SK-N-SH treated with all-trans-retinoic acid at 6 μM for 48 hours (cell line): ENCODE measurements around the gene IL10RA.

Source experiments
- ATAC-seq: fragments of 200-7000 bp; cut with Tn5 transposase; 3 replicates; pipeline ENCODE4 v1.9.1; 2020; ENCODE audit warnings: mild to moderate bottlenecking, moderate library complexity
- ARNTL ChIP-seq: fragments of 450-650 bp; formaldehyde crosslinking; IDR thresholded peaks from 2 replicates; pipeline ENCODE4 v1.5.0; 2020; ENCODE audit warnings: low read depth, mild to moderate bottlenecking, moderate library complexity, borderline replicate concordance
- BACH2 ChIP-seq: fragments of 250-450 bp; sonication (Bioruptor Pico); IDR thresholded peaks from 2 replicates; pipeline ENCODE4 v1.9.0; 2021; ENCODE audit warnings: mild to moderate bottlenecking, borderline replicate concordance
- CSDC2 ChIP-seq: fragments of 250-450 bp; sonication (Bioruptor Pico); IDR thresholded peaks from 2 replicates; pipeline ENCODE4 v1.5.0; 2020; ENCODE audit warnings: mild to moderate bottlenecking, moderate library complexity
- ESRRG ChIP-seq: fragments of 250-450 bp; sonication (Bioruptor Pico); IDR thresholded peaks from 2 replicates; pipeline ENCODE4 v1.6.1; 2021; ENCODE audit warnings: mild to moderate bottlenecking
- GLIS3 ChIP-seq: fragments of 250-450 bp; sonication (Bioruptor Pico); IDR thresholded peaks from 2 replicates; pipeline ENCODE4 v1.5.0; 2020; ENCODE audit warnings: mild to moderate bottlenecking, moderate library complexity
- ISL1 ChIP-seq: fragments of 250-450 bp; sonication (Bioruptor Pico); IDR thresholded peaks from 2 replicates; pipeline ENCODE4 v2.1.2; 2022; ENCODE audit warnings: mild to moderate bottlenecking, moderate library complexity
- RARB ChIP-seq: fragments of 250-450 bp; sonication (Bioruptor Pico); IDR thresholded peaks from 2 replicates; pipeline ENCODE4 v1.8.0; 2021; ENCODE audit warnings: mild to moderate bottlenecking, moderate library complexity
- TCF4 ChIP-seq: fragments of 250-450 bp; sonication (Bioruptor Pico); IDR thresholded peaks from 2 replicates; pipeline ENCODE4 v1.8.0; 2021; ENCODE audit warnings: mild to moderate bottlenecking, moderate library complexity, borderline replicate concordance
- TOX ChIP-seq: fragments of 250-450 bp; sonication (Bioruptor Pico); IDR thresholded peaks from 2 replicates; pipeline ENCODE4 v1.8.0; 2021; ENCODE audit warnings: mild to moderate bottlenecking, moderate library complexity, borderline replicate concordance
- ZC3H10 ChIP-seq: fragments of 250-450 bp; sonication (Bioruptor Pico); IDR thresholded peaks from 2 replicates; pipeline ENCODE4 v1.5.1; 2021; ENCODE audit warnings: mild to moderate bottlenecking, moderate library complexity
- ZFP3 ChIP-seq: fragments of 250-450 bp; sonication (Bioruptor Pico); IDR thresholded peaks from 2 replicates; pipeline ENCODE4 v1.5.0; 2020; ENCODE audit warnings: mild to moderate bottlenecking, moderate library complexity
- ZFP30 ChIP-seq: fragments of 450-650 bp; formaldehyde crosslinking; IDR thresholded peaks from 2 replicates; pipeline ENCODE4 v1.5.0; 2022; ENCODE audit warnings: mild to moderate bottlenecking, moderate library complexity
- ZNF8 ChIP-seq: fragments of 450-650 bp; formaldehyde crosslinking; IDR thresholded peaks from 2 replicates; pipeline ENCODE4 v1.5.0; 2020; ENCODE audit warnings: mild to moderate bottlenecking, moderate library complexity
- TF ChIP-seq, protein P1 (sequence below): fragments of 250-450 bp; sonication (Bioruptor Pico); IDR thresholded peaks from 2 replicates; pipeline ENCODE4 v1.8.0; 2020; ENCODE audit warnings: mild to moderate bottlenecking, moderate library complexity, borderline replicate concordance
- TF ChIP-seq, protein P2 (sequence below): fragments of 250-450 bp; sonication (Bioruptor Pico); IDR thresholded peaks from 2 replicates; pipeline ENCODE4 v1.5.0; 2020; ENCODE audit warnings: mild to moderate bottlenecking, moderate library complexity
- TF ChIP-seq, protein P3 (sequence below): fragments of 250-450 bp; sonication (Bioruptor Pico); IDR thresholded peaks from 2 replicates; pipeline ENCODE4 v1.8.0; 2021; ENCODE audit warnings: low read depth, mild to moderate bottlenecking, moderate library complexity, borderline replicate concordance
- TF ChIP-seq, protein P4 (sequence below): fragments of 250-450 bp; sonication (Bioruptor Pico); IDR thresholded peaks from 2 replicates; pipeline ENCODE4 v1.5.1; 2021; ENCODE audit warnings: mild to moderate bottlenecking, moderate library complexity

IL10RA gene

DNA sequence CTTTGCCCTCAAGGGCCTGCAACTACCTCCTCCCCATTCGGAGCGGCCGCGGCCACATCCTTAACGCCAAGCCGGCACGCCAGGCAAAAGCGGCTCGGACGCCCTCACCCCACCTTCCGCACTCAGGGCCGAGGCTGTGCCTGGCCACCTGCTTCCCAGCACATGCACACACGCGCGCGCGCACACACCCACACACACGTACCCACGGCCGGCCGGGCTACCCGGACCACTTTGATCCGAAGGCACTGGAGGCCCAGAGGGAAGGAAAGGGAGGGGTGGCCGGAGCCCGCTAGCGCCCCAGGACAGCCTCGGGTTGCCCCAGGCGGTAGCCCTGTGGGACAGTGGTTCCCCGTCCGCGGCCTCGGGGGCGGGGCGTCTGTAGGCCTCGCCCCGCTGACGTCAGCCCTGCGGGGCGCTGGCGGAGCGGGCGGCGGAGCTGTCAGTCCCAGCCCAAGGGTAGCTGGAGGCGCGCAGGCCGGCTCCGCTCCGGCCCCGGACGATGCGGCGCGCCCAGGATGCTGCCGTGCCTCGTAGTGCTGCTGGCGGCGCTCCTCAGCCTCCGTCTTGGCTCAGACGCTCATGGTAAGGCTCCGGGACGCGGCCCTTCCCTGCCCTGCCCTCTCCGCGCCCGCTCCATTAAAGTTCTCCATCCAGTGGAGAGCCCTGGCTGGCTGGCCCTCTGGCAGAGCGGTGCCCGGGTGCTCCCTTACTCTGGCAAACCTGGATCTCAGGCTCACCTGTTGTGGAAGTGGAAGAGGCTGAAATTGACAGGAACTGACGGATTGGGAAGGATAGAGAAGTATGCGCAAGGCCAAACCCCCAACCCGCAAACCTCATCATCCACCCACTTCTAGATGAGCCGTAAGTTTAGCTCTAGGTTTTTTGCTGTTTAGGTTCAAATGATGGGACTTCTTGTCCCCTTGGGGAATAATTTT, at the start of gene IL10RA:
TSS of gene IL10RA (plus strand) at position 442 of the 935 bp plus-strand sequence. CDS start at position 516, 74 bp downstream.
- TF ChIP-seq, protein P1, sequence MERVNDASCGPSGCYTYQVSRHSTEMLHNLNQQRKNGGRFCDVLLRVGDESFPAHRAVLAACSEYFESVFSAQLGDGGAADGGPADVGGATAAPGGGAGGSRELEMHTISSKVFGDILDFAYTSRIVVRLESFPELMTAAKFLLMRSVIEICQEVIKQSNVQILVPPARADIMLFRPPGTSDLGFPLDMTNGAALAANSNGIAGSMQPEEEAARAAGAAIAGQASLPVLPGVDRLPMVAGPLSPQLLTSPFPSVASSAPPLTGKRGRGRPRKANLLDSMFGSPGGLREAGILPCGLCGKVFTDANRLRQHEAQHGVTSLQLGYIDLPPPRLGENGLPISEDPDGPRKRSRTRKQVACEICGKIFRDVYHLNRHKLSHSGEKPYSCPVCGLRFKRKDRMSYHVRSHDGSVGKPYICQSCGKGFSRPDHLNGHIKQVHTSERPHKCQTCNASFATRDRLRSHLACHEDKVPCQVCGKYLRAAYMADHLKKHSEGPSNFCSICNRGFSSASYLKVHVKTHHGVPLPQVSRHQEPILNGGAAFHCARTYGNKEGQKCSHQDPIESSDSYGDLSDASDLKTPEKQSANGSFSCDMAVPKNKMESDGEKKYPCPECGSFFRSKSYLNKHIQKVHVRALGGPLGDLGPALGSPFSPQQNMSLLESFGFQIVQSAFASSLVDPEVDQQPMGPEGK = no peak
- TF ChIP-seq, protein P2, sequence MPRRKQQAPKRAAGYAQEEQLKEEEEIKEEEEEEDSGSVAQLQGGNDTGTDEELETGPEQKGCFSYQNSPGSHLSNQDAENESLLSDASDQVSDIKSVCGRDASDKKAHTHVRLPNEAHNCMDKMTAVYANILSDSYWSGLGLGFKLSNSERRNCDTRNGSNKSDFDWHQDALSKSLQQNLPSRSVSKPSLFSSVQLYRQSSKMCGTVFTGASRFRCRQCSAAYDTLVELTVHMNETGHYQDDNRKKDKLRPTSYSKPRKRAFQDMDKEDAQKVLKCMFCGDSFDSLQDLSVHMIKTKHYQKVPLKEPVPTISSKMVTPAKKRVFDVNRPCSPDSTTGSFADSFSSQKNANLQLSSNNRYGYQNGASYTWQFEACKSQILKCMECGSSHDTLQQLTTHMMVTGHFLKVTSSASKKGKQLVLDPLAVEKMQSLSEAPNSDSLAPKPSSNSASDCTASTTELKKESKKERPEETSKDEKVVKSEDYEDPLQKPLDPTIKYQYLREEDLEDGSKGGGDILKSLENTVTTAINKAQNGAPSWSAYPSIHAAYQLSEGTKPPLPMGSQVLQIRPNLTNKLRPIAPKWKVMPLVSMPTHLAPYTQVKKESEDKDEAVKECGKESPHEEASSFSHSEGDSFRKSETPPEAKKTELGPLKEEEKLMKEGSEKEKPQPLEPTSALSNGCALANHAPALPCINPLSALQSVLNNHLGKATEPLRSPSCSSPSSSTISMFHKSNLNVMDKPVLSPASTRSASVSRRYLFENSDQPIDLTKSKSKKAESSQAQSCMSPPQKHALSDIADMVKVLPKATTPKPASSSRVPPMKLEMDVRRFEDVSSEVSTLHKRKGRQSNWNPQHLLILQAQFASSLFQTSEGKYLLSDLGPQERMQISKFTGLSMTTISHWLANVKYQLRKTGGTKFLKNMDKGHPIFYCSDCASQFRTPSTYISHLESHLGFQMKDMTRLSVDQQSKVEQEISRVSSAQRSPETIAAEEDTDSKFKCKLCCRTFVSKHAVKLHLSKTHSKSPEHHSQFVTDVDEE (CRISPR knock-in tag) = no peak
- TF ChIP-seq ISL1 (CRISPR knock-in tag) (no peak), ESRRG (CRISPR knock-in tag) (no peak), ARNTL (CRISPR knock-in tag) (no peak), ZC3H10 (CRISPR knock-in tag) (no peak), GLIS3 (CRISPR knock-in tag) (no peak), ZFP3 (CRISPR knock-in tag) (no peak), BACH2 (no peak), ZNF8 (CRISPR knock-in tag) (no peak), RARB (CRISPR knock-in tag) (no peak)
- TF ChIP-seq, protein P3, sequence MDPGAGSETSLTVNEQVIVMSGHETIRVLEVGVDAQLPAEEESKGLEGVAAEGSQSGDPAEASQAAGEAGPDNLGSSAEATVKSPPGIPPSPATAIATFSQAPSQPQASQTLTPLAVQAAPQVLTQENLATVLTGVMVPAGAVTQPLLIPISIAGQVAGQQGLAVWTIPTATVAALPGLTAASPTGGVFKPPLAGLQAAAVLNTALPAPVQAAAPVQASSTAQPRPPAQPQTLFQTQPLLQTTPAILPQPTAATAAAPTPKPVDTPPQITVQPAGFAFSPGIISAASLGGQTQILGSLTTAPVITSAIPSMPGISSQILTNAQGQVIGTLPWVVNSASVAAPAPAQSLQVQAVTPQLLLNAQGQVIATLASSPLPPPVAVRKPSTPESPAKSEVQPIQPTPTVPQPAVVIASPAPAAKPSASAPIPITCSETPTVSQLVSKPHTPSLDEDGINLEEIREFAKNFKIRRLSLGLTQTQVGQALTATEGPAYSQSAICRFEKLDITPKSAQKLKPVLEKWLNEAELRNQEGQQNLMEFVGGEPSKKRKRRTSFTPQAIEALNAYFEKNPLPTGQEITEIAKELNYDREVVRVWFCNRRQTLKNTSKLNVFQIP (CRISPR knock-in tag) = no peak
- TF ChIP-seq, protein P4, sequence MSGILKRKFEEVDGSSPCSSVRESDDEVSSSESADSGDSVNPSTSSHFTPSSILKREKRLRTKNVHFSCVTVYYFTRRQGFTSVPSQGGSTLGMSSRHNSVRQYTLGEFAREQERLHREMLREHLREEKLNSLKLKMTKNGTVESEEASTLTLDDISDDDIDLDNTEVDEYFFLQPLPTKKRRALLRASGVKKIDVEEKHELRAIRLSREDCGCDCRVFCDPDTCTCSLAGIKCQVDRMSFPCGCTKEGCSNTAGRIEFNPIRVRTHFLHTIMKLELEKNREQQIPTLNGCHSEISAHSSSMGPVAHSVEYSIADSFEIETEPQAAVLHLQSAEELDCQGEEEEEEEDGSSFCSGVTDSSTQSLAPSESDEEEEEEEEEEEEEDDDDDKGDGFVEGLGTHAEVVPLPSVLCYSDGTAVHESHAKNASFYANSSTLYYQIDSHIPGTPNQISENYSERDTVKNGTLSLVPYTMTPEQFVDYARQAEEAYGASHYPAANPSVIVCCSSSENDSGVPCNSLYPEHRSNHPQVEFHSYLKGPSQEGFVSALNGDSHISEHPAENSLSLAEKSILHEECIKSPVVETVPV (CRISPR knock-in tag) = no peak
- ATAC-seq = peak; percentile 94

DNA sequence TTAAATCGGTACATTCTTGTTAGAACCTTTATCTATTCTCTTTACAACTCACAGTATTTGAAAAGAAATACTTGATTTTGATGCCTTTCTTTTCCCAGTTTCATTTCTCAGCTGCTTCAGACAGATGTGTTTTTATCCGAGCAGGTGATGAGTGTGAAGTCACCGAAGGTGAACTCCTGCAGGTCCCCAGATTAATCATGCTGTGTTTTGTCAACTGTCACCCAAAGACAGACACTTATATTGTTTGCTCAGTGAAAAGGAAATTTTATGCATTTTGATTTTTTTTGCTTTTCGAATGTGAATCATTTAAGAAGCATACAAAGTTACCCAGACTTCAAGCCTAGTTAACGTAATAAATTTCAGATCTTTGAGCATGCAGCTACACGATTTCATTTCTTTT, 49.2 kb upstream of the IL10RA start:
- ATAC-seq = no peak
- TF ChIP-seq CSDC2 (CRISPR knock-in tag) (no peak), BACH2 (no peak), ZFP30 (no peak), TOX (CRISPR knock-in tag) (no peak), ARNTL (CRISPR knock-in tag) (no peak), TCF4 (no peak)
- TF ChIP-seq, protein P3 (CRISPR knock-in tag) = no peak

DNA sequence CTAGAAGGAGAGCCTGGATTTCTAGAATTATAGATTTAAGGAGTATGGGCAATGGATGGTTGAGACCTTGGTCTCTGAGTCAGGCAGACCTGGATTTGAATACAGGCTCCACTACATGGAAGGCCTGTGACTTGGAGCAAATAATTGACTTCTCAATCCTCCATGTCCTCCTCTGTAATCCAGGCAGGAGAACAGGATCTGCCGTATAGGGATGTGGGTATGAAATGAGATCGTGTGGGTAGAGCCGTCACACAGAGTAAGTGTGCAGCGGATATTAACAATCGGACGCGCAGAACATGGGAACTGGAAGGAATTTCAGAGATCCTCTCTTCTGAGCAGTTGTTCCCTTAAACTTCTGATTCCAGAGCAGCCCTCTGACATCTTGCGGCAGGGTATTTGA, 45.5 kb upstream of the IL10RA start:
- ATAC-seq = no peak
- TF ChIP-seq ARNTL (CRISPR knock-in tag) (no peak), GLIS3 (CRISPR knock-in tag) (no peak), ZFP30 (no peak), BACH2 (no peak), ZC3H10 (CRISPR knock-in tag) (no peak), RARB (CRISPR knock-in tag) (no peak), ISL1 (CRISPR knock-in tag) (no peak), TOX (CRISPR knock-in tag) (no peak)
- TF ChIP-seq, protein P1 = no peak
- TF ChIP-seq, protein P3 (CRISPR knock-in tag) = no peak
